ENCODE results near the gene NEK11.

DNA sequence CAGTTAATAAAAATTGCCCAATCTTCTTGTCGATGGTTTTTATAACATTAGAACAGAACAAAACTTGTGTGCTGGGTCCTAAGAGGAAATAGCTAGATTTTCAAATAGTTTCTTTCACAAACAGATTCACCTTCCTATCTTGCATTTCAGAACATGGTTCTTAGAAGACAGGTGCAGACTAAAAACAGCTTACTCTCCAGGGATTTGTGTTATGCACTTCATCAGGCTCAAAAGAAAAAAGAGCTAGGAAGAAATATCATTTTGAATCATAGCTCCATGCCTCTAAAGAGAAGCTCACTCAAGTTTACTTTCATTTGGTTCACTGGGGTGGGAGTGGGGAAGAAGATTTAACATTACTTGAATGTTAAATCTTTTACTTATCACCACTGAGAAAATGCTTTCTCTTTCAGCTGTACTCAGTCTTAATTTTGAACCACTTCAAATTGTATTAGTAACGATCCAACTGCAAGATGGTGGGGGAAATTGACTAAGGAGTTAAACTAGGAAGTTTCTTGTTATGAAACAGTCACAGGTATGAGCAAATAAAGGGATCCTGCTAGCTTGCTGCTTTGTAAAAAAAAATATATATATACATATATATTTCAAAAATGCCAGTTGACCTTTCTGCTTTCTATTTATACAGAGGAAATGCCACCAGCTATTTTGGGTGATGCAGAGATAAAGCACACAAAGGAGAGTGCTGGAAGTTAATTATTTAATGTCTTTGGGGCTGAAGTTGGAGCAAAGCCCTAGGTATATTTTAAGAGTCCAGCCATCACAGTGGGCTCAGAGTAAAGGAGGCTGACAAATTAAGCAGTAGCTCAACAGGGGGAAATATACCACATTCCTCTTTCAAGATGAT, 326.6 kb downstream of the NEK11 start:
- no peak for TF ChIP-seq POLR2AphosphoS5 (IDR thresholded peaks at IDR 0.05)
- TF ChIP-seq RAD21 (conservative IDR thresholded peaks at IDR 0.05): no peak
- TF ChIP-seq, protein P1, sequence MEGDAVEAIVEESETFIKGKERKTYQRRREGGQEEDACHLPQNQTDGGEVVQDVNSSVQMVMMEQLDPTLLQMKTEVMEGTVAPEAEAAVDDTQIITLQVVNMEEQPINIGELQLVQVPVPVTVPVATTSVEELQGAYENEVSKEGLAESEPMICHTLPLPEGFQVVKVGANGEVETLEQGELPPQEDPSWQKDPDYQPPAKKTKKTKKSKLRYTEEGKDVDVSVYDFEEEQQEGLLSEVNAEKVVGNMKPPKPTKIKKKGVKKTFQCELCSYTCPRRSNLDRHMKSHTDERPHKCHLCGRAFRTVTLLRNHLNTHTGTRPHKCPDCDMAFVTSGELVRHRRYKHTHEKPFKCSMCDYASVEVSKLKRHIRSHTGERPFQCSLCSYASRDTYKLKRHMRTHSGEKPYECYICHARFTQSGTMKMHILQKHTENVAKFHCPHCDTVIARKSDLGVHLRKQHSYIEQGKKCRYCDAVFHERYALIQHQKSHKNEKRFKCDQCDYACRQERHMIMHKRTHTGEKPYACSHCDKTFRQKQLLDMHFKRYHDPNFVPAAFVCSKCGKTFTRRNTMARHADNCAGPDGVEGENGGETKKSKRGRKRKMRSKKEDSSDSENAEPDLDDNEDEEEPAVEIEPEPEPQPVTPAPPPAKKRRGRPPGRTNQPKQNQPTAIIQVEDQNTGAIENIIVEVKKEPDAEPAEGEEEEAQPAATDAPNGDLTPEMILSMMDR (IDR thresholded peaks at IDR 0.05; ENCODE audit: poor library complexity, severe bottlenecking): no peak
- TF ChIP-seq, protein P2, sequence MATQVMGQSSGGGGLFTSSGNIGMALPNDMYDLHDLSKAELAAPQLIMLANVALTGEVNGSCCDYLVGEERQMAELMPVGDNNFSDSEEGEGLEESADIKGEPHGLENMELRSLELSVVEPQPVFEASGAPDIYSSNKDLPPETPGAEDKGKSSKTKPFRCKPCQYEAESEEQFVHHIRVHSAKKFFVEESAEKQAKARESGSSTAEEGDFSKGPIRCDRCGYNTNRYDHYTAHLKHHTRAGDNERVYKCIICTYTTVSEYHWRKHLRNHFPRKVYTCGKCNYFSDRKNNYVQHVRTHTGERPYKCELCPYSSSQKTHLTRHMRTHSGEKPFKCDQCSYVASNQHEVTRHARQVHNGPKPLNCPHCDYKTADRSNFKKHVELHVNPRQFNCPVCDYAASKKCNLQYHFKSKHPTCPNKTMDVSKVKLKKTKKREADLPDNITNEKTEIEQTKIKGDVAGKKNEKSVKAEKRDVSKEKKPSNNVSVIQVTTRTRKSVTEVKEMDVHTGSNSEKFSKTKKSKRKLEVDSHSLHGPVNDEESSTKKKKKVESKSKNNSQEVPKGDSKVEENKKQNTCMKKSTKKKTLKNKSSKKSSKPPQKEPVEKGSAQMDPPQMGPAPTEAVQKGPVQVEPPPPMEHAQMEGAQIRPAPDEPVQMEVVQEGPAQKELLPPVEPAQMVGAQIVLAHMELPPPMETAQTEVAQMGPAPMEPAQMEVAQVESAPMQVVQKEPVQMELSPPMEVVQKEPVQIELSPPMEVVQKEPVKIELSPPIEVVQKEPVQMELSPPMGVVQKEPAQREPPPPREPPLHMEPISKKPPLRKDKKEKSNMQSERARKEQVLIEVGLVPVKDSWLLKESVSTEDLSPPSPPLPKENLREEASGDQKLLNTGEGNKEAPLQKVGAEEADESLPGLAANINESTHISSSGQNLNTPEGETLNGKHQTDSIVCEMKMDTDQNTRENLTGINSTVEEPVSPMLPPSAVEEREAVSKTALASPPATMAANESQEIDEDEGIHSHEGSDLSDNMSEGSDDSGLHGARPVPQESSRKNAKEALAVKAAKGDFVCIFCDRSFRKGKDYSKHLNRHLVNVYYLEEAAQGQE (IDR thresholded peaks at IDR 0.05; ENCODE audit: borderline replicate concordance): no peak
- no peak for TF ChIP-seq EZH2 (IDR thresholded peaks at IDR 0.05; ENCODE audit: borderline replicate concordance, insufficient read depth, low read length, poor library complexity, severe bottlenecking)
- no peak for TF ChIP-seq SMC3 (conservative IDR thresholded peaks at IDR 0.05; ENCODE audit: poor library complexity)
- no peak for TF ChIP-seq TAF1 (IDR thresholded peaks at IDR 0.05; ENCODE audit: low read depth)
- no peak for TF ChIP-seq EP300 (conservative IDR thresholded peaks at IDR 0.05; ENCODE audit: poor library complexity, severe bottlenecking)
